GM12878 (cell line): ENCODE results near the gene AP3B1. TPM values are rescaled to one million over a fixed set of nuclear protein-coding genes. Genes with fewer than 3 reads are reported as not detected.

ENCODE experiments used
- ATAC-seq: fragments of 200-7000 bp; cut with Tn5 transposase; 3 replicates; pipeline ENCODE4 v1.9.1; 2020; ENCODE audit warnings: mild to moderate bottlenecking, moderate library complexity
- BruUV-seq: library from RNA; stranded (reverse); fragments of 400-500 nt; replicated peaks from 2 replicates; lab custom pipeline; 2021; lab: Mats Ljungman, UMichigan
- CTCF ChIA-PET: fragments of 300-600 bp; sonication (Branson Sonifier 250); formaldehyde crosslinking; extraction: SDS; loops from one replicate; lab custom pipeline; 2021; ENCODE audit warnings: inconsistent platforms; lab: Yijun Ruan, JAX
- POLR2A ChIA-PET: fragments of 350-600 bp; formaldehyde crosslinking; extraction: SDS; loops from one replicate; lab custom pipeline; 2021; ENCODE audit warnings: inconsistent platforms; lab: Charles Lee
- RAD21 ChIA-PET: fragments of 300-600 bp; sonication (Branson Sonifier 250); formaldehyde crosslinking; loops from one replicate; lab custom pipeline; 2023; ENCODE audit warnings: antibody characterized with exemption; ENCODE audit not compliant: unreplicated experiment; lab: Charles Lee
- SMC1A ChIA-PET: fragments of 300-600 bp; sonication (Branson Sonifier 250); formaldehyde crosslinking; loops from one replicate; lab custom pipeline; 2023; ENCODE audit not compliant: unreplicated experiment, uncharacterized antibody; lab: Charles Lee
- DNase-seq: peaks from one replicate; pipeline ENCODE4 v3.0.0-alpha.2; 2011; ENCODE audit warnings: low read depth, low spot score
- FAIRE-seq: peaks from 3 replicates; lab custom pipeline; 2011; peaks lifted over from hg19 to GRCh38; lab: Jason Lieb, UNC
- H2AFZ ChIP-seq: 2 replicates; pipeline ENCODE4 v1.6.0; 2011; ENCODE audit warnings: low read depth, low read length, control low read depth; ENCODE audit not compliant: control insufficient read depth
- H3K27ac ChIP-seq: 2 replicates; pipeline ENCODE4 v1.5.1; 2011; ENCODE audit warnings: control low read depth; ENCODE audit not compliant: control insufficient read depth, insufficient read depth
- H3K27me3 ChIP-seq, 2 experiments: replicated peaks in 1 of 2; 2 replicates each; pipeline versions ENCODE4 v1.6.0 to v1.6.1; 2011; ENCODE audit warnings: low read length in 1 of 2; ENCODE audit not compliant: control insufficient read depth in 2 of 2, insufficient read depth in 2 of 2
- H3K36me3 ChIP-seq, 2 experiments: 2 replicates each; pipeline ENCODE4 v1.5.1; 2011; ENCODE audit warnings: low read length in 1 of 2; ENCODE audit not compliant: control insufficient read depth in 2 of 2, insufficient read depth in 2 of 2
- H3K4me1 ChIP-seq: 2 replicates; pipeline ENCODE4 v1.6.1; 2011; ENCODE audit warnings: mild to moderate bottlenecking, low read length, moderate library complexity, mixed read lengths; ENCODE audit not compliant: control insufficient read depth, insufficient read depth
- H3K4me2 ChIP-seq: 2 replicates; pipeline ENCODE4 v1.6.0; 2011; ENCODE audit warnings: control low read depth; ENCODE audit not compliant: control insufficient read depth, insufficient read depth
- H3K4me3 ChIP-seq: fragments of 200-600 bp; sonication (generic); 2 replicates; pipeline ENCODE4 v1.5.1; 2016
- H3K79me2 ChIP-seq: 2 replicates; pipeline ENCODE4 v1.6.0; 2011; ENCODE audit warnings: low read length; ENCODE audit not compliant: control insufficient read depth, insufficient read depth
- H3K9ac ChIP-seq: 2 replicates; pipeline ENCODE4 v1.8.0; 2011; ENCODE audit warnings: low read length, control low read depth, mixed read lengths; ENCODE audit not compliant: control insufficient read depth, insufficient read depth
- H3K9me3 ChIP-seq: replicated peaks from 3 replicates; pipeline ENCODE4 v1.5.1; 2011; ENCODE audit warnings: mild to moderate bottlenecking, low read length; ENCODE audit not compliant: control insufficient read depth, insufficient read depth
- H4K20me1 ChIP-seq: 2 replicates; pipeline ENCODE4 v1.6.0; 2011; ENCODE audit not compliant: control insufficient read depth, insufficient read depth
- ASH2L ChIP-seq: fragments of 300-600, 200-600 bp; sonication (generic); IDR thresholded peaks from 2 replicates; pipeline ENCODE4 v1.6.1; 2017; ENCODE audit warnings: low read depth, mild to moderate bottlenecking, borderline replicate concordance
- ATF2 ChIP-seq: IDR thresholded peaks from 2 replicates; pipeline ENCODE4 v1.6.1; 2012; ENCODE audit warnings: low read length, inconsistent platforms
- ATF3 ChIP-seq: IDR thresholded peaks from 2 replicates; pipeline ENCODE4 v1.6.1; 2011; ENCODE audit warnings: low read depth, mild to moderate bottlenecking, low read length, moderate library complexity, borderline replicate concordance; ENCODE audit errors: extremely low read depth
- ATF7 ChIP-seq: fragments of 450-650 bp; IDR thresholded peaks from 2 replicates; pipeline ENCODE4 v1.6.1; 2016; ENCODE audit warnings: low read depth, mild to moderate bottlenecking
- E4F1 ChIP-seq: fragments of 450-650 bp; IDR thresholded peaks from 2 replicates; pipeline ENCODE4 v1.6.1; 2018; ENCODE audit warnings: borderline replicate concordance, mild to moderate bottlenecking; ENCODE audit not compliant: partially characterized antibody
- EP300 ChIP-seq, 2 experiments: fragments of 150-350 bp in 1 of 2; IDR thresholded peaks; 2 replicates each; pipeline ENCODE4 v1.6.1; 2011 to 2012; ENCODE audit warnings: low read depth in 2 of 2, low read length in 2 of 2, borderline replicate concordance in 1 of 2, improper control_type of control experiment in 1 of 2, inconsistent platforms in 1 of 2; ENCODE audit not compliant: control insufficient read depth in 1 of 2
- MLLT1 ChIP-seq: fragments of 450-650 bp; IDR thresholded peaks from 2 replicates; pipeline ENCODE4 v1.6.1; 2016; ENCODE audit warnings: mild to moderate bottlenecking
- NR2F1 ChIP-seq: fragments of 450-650 bp; conservative IDR thresholded peaks from 2 replicates; pipeline ENCODE4 v1.6.1; 2017; ENCODE audit warnings: mild to moderate bottlenecking
- PAX5 ChIP-seq: IDR thresholded peaks from 2 replicates; pipeline ENCODE4 v1.6.1; 2011; ENCODE audit warnings: low read depth, low read length, borderline replicate concordance
- PML ChIP-seq: IDR thresholded peaks from 2 replicates; pipeline ENCODE4 v1.6.1; 2012; ENCODE audit warnings: low read length, inconsistent platforms
- RAD21 ChIP-seq: IDR thresholded peaks from 2 replicates; pipeline ENCODE4 v1.6.1; 2011; ENCODE audit warnings: mild to moderate bottlenecking, low read depth, low read length, moderate library complexity; ENCODE audit not compliant: insufficient read depth
- RBBP5 ChIP-seq: fragments of 200-600 bp; sonication (generic); conservative IDR thresholded peaks from 2 replicates; pipeline ENCODE4 v1.6.1; 2016
- SIN3A ChIP-seq: IDR thresholded peaks from 2 replicates; pipeline ENCODE4 v1.6.1; 2012; ENCODE audit warnings: low read depth, low read length, improper control_type of control experiment
- SMAD1 ChIP-seq: fragments of 450-650 bp; IDR thresholded peaks from 2 replicates; pipeline ENCODE4 v1.6.1; 2018; ENCODE audit warnings: mild to moderate bottlenecking, low read depth; ENCODE audit not compliant: partially characterized antibody
- SPI1 ChIP-seq: IDR thresholded peaks from 2 replicates; pipeline ENCODE4 v1.6.1; 2011; ENCODE audit warnings: low read depth, mild to moderate bottlenecking, low read length, moderate library complexity, borderline replicate concordance; ENCODE audit not compliant: insufficient read depth
- SRF ChIP-seq, 2 experiments: IDR thresholded peaks; 2 replicates each; pipeline ENCODE4 v1.6.1; 2011; ENCODE audit warnings: low read depth in 2 of 2, low read length in 2 of 2, mild to moderate bottlenecking in 1 of 2, moderate library complexity in 1 of 2
- ZSCAN29 ChIP-seq: fragments of 450-650 bp; IDR thresholded peaks from 2 replicates; pipeline ENCODE4 v1.6.1; 2017; ENCODE audit warnings: mild to moderate bottlenecking, moderate library complexity
- WGBS: methylation state at CpG from one replicate; pipeline ENCODE4 v1.1.6; 2016; ENCODE audit warnings: low lambda C conversion rate; ENCODE audit not compliant: insufficient replicate concordance, insufficient coverage; ENCODE audit errors: missing lambda C conversion rate; 5-methylcytosine and 5-hydroxymethylcytosine counted together
- in situ Hi-C: fragments of 300-500 bp; cut with MboI; formaldehyde crosslinking; loops from 9 replicates; pipeline ENCODE4 v1.14.3; 2018; ENCODE audit warnings: mixed read lengths
- intact Hi-C: fragments of 100-400 bp; cut with micrococcal nuclease; formaldehyde crosslinking; loops from one replicate; pipeline ENCODE4 v1.14.2; 2022; ENCODE audit not compliant: unreplicated experiment
- polyA plus RNA-seq, 11 experiments: library from polyadenylated mRNA; depleted of rRNA in 4 of 11; unstranded in 6 of 11; stranded (reverse) in 5 of 11; fragments of >200 nt; fragmentation: Nextera tagmentation in 4 of 11; fragmentation: Illumina TruSeq in 1 of 11; extraction: Ambion mirVana in 4 of 11; extraction: Trizol in 1 of 11; gene quantifications; 1 replicate in 1 of 11; 2 replicates in 10 of 11; pipeline versions ENCODE4 v1.2.1 to v1.2.3, GENCODE V29; 2011 to 2016; ENCODE audit warnings: inconsistent platforms in 2 of 11, missing spikeins in 2 of 11, low read depth in 1 of 11
- total RNA-seq, 4 experiments: library from RNA; depleted of rRNA in 3 of 4; stranded (reverse); fragments of >200 nt in 3 of 4; fragmentation: Illumina TruSeq in 1 of 4; extraction: Trizol in 1 of 4; gene quantifications; 2 replicates each; pipeline versions ENCODE4 v1.2.1 to v1.2.3, GENCODE V29; 2013 to 2021

Gene AP3B1
- total and polyA plus RNA-seq, 10 of the 15 experiments (the other 5 are each of a cell fraction or from before 2014, with no cell fraction given) = 30.9 to 70.8 (median 46.0) TPM

- no peak for TF ChIP-seq E4F1
- TF ChIP-seq, all 136 proteins: peak for 0
These were observed 181.6 kb downstream of the AP3B1 start (continued) for GRCh38 chr5:78112931-78113330.

- H2AFZ ChIP-seq = no peak overlapping the region
- H4K20me1 ChIP-seq = no peaks in the 10 kb centered on the region
- intact Hi-C loops (no loop called here), in situ Hi-C loops (no loop called here)
- H3K4me2 ChIP-seq = peak overlapping the region; percentile 63
- peak overlapping the region; percentile 77 for H3K27ac ChIP-seq
- no TSS peak for BruUV-seq
- ChIA-PET SMC1A (no interaction called here), CTCF (no interaction called here), POLR2A (no interaction called here), RAD21 (no interaction called here)
- WGBS = 48% methylated on average over 3 of the region's 3 CpGs
- H3K36me3 ChIP-seq = peaks cover 1 to 3% of the 10 kb centered on the region in 2 experiments; a peak in 1 of 4 replicates
- H3K79me2 ChIP-seq = no peaks in the 10 kb centered on the region
- no peaks in the 10 kb centered on the region for H3K9me3 ChIP-seq
- H3K27me3 ChIP-seq = no peaks in the 10 kb centered on the region
- peak; percentile 35 for DNase-seq
- peak; percentile 59 for FAIRE-seq
- H3K9ac ChIP-seq = no peak overlapping the region; the same call in 1 of the 2 replicates
- ATAC-seq = peak; percentile 83
- peak overlapping the region; percentile 29; the same call in 1 of the 2 replicates for H3K4me3 ChIP-seq
- peaks cover 31% of the 10 kb centered on the region; the same call in 1 of the 2 replicates for H3K4me1 ChIP-seq
- no peak for TF ChIP-seq PML
- no peak for TF ChIP-seq RAD21
- TF ChIP-seq EP300 (IDR thresholded peaks at IDR 0.05; ENCODE audit: borderline replicate concordance in 1 of 2, control insufficient read depth in 1 of 2, low read depth in 2 of 2, low read length in 2 of 2) = peak; percentile 52 to 76; a peak in 3 of 4 replicates
- peak; percentile 75; the same call in 1 of the 2 replicates for TF ChIP-seq RBBP5
- TF ChIP-seq ASH2L = 0 out of 2 replicates have a peak, but pooled peaks have one; percentile 41
- peak; percentile 81 for TF ChIP-seq NR2F1
- no peak for TF ChIP-seq ZSCAN29
- 0 out of 2 replicates have a peak, but pooled peaks have one; percentile 28 for TF ChIP-seq MLLT1
- 0 out of 4 replicates have a peak, but pooled peaks of 1 of the 2 experiments have one; percentile 47 for TF ChIP-seq SRF (IDR thresholded peaks at IDR 0.05; ENCODE audit: low read depth in 2 of 2, low read length in 2 of 2)
- no peak for TF ChIP-seq SMAD1
- TF ChIP-seq ATF2 = peak; percentile 53
- no peak for TF ChIP-seq SIN3A
- no peak for TF ChIP-seq ATF3
- TF ChIP-seq SPI1 = peak; percentile 96
- peak; percentile 65 for TF ChIP-seq ATF7
- TF ChIP-seq PAX5 = peak; percentile 14; the same call in 1 of the 2 replicates
These were observed 184.6 kb downstream of the AP3B1 start for GRCh38 chr5:78109891-78110324.
